Epithelial cell of proximal tubule (primary cell): ENCODE results near the gene SSH2. TPM values are rescaled to one million over a fixed set of nuclear protein-coding genes. Genes with fewer than 3 reads are reported as not detected.

Experiments
- DNase-seq: peaks from one replicate; pipeline ENCODE4 v3.0.0-alpha.2; 2011; ENCODE audit warnings: low read depth
- H3K4me3 ChIP-seq: 2 replicates; pipeline ENCODE4 v1.5.1; 2011; ENCODE audit warnings: low read depth, mild to moderate bottlenecking, low read length
- total RNA-seq: library from RNA; depleted of rRNA; stranded (reverse); fragments of >200 nt; gene quantifications from 2 replicates; pipeline ENCODE4 v1.2.3, GENCODE V29; 2015
- TF ChIP-seq, protein P1 (sequence below): conservative IDR thresholded peaks from 2 replicates; pipeline ENCODE4 v1.5.1; 2012; ENCODE audit warnings: low read depth, mild to moderate bottlenecking, low read length

SSH2 gene
- total RNA-seq, 1 donor from 2014 or later: 15.2 TPM

DNA sequence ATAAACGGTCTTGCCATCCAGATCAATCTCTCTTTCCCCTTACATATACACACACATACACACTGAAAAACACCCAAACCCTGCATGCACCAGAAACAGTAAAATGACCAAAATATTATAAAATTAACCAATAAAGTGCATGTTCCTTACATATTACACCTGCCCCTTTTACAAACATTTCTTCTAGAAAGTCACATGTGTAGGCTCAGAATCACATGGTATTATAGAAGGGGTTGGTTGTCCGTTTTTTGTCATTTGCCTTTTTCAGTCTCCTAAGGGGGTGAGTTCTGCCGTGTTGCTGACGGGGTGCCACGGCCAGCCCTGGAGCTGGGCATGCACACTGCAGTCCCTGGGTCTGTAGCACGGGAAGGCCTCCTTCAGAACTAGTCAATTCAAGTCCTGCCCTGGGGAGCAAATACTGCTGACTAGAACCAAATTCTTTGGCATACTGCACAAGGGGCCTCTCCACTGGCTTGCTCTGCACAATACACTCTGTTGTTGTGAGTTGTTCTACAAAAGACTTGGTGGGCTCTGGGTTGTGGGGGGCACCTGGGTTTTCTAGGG, 299.3 kb downstream of the SSH2 start:
- DNase-seq: no peak
- TF ChIP-seq, protein P1, sequence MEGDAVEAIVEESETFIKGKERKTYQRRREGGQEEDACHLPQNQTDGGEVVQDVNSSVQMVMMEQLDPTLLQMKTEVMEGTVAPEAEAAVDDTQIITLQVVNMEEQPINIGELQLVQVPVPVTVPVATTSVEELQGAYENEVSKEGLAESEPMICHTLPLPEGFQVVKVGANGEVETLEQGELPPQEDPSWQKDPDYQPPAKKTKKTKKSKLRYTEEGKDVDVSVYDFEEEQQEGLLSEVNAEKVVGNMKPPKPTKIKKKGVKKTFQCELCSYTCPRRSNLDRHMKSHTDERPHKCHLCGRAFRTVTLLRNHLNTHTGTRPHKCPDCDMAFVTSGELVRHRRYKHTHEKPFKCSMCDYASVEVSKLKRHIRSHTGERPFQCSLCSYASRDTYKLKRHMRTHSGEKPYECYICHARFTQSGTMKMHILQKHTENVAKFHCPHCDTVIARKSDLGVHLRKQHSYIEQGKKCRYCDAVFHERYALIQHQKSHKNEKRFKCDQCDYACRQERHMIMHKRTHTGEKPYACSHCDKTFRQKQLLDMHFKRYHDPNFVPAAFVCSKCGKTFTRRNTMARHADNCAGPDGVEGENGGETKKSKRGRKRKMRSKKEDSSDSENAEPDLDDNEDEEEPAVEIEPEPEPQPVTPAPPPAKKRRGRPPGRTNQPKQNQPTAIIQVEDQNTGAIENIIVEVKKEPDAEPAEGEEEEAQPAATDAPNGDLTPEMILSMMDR: no peak
- no peak overlapping the region for H3K4me3 ChIP-seq

DNA sequence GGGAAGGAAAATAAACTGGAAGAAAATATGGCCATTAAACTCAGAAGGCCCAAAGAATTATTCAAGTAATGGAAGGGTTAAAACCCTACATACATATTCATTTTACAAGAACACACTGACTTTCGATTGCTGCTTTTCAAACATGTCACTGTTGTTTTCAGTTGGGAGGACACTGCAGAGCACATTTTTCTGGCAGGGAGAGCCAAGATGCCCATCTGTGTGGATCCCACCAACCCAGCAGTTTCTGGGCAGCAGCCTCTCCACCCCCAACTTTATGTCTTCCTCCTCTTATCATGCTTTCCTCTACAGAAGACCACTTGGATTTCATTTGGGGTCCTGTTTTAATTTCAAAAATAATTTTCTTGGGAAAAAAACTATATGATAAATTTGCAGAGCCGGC, 300.2 kb downstream of the SSH2 start:
- TF ChIP-seq, protein P1: no peak
- H3K4me3 ChIP-seq: no peak overlapping the region
- DNase-seq: no peak

- DNase-seq: no peak
- no peak overlapping the region for H3K4me3 ChIP-seq
- TF ChIP-seq, protein P1: no peak
These were observed 301.4 kb downstream of the SSH2 start for GRCh38 chr17:29628644-29629043.

DNA sequence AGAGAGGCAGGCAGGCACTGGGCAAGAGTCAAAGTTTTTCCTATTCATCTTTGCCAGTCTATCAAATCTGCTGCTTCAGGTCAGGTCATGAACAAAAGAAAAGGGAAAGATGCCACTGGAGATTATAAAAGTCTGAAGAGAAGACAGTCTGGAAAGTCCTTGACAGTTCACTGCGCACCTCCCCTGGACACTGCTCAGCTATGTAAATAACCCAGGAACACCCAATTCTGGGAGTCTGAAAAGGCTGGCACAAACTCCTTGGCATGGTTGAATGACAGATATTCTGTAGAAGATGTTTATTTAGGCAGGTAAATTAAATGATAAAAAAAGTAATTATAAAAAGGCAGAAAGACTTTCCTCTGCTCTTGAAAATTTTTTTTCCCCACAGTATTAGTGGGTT, 302.1 kb downstream of the SSH2 start:
- TF ChIP-seq, protein P1: no peak
- no peak for DNase-seq
- H3K4me3 ChIP-seq: no peak overlapping the region

DNA sequence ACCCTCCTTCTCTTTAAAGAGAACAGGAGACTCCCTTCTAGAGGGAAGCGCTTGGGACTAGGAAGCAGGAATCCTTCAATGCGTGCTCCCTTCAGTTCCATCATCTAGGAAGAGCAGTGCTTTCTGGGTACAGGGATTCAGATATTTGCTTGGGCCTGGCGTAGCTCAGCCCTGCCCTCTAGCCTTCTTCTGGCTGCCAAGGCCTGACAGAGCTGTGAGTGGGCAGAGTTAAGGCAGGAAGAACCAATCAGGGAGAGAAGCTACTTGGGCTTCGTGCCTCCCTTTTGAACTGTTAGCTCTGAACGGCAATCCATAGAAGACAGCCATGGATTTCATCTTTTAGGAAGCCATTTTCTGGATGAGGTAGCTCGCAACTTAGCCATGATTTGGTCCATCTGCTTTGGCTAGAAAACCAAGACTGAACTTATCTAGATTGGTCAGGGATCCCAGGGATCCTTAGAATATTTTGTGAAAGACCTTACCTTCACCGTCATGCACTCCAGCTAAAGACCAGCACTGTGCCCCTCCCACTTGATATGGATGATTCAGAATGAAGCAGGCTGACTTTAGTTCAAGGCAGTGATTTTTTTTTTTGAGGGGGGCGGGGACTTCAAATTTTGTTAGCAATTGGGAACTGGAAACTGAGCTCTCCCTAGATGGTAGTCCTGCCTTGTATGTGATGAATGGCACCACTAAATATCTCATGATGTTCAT, 304.8 kb downstream of the SSH2 start:
- DNase-seq: no peak
- TF ChIP-seq, protein P1: no peak
- no peak overlapping the region for H3K4me3 ChIP-seq

GRCh38 chr17:29624586-29624985, 305.4 kb downstream of the SSH2 start:
- no peak for DNase-seq
- no peak overlapping the region for H3K4me3 ChIP-seq
- TF ChIP-seq, protein P1: no peak

- TF ChIP-seq, protein P1: no peak
- peak overlapping the region; percentile 85 for H3K4me3 ChIP-seq
- DNase-seq: no peak
These were observed 306.8 kb downstream of the SSH2 start for GRCh38 chr17:29623283-29623647.
